Stimulated activated CD8-positive, alpha-beta memory T cell treated with anti-CD3 and anti-CD28 coated beads, Interleukin-12 subunit alpha, Interleukin-12 subunit beta, amount 100 ng/mL, for 24 hours (primary cell): ENCODE data around the gene DLG2.

Source experiments
- DNase-seq: peaks from one replicate; pipeline ENCODE4 v3.0.0-alpha.2; 2020; ENCODE audit errors: extremely low read depth

Gene DLG2

GRCh38 chr11:84780689-84781293 lies 846.4 kb downstream of the DLG2 start:
- no peak for DNase-seq

DNA sequence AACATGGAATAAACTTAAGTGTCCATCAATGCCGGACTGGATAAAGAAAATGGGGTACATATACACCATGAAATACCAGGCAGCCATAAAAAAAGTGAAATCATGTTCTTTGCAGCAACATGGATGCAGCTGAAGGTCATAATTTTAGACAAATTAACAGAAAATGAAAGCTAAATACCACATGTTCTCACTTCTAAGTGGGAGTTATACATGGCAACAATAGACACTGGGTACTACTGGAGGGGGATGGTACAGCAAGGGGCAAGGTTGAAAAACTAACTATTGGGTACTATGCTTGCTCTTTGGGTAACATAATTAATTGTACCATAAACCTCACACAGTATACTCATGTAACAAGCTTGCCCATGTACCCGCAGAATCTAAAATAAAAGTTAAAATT lies 851.6 kb downstream of the DLG2 start:
- no peak for DNase-seq

DNA sequence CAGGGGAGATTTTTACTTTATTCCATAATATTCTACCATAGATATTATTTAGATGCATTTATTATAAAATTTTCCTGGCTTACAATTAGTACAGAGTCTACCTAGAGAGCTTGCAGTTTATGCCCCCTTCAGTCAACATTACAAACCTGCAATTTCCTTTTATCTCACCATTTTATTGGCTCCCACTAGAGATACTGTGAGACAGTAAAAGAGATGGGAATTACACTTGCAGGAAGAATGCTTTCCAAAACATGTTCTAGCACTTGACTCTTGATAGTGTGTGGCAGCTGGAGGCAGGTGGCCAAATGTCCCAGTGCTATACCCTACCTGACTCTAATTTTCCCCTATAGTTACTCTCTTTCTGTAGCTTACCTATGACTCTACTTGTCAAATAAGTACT lies 863.2 kb downstream of the DLG2 start:
- no peak for DNase-seq

GRCh38 chr11:84757711-84758110 lies 869.4 kb downstream of the DLG2 start:
- DNase-seq, result no peak

GRCh38 chr11:84751371-84751770 lies 875.8 kb downstream of the DLG2 start:
- no peak for DNase-seq

DNA sequence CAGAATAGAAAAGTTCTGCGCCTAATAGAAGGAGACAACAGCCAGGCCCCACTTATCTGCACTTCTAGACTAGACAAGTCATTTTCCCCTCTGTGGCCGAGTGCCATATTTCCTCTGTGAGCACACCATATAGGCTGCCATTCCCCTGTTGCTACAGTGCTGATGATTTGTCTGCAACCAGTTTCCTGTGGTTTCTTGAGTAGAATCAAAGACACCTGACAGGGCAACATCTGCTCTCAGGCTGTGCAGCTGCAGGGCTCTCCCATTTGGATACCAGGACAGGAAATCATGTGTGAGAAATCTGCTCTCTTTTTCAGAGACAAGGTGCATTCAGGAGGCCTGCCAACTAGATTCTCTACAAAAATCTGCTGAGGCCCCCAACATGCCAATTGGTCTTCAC lies 879.3 kb downstream of the DLG2 start:
- DNase-seq, result no peak

DNA sequence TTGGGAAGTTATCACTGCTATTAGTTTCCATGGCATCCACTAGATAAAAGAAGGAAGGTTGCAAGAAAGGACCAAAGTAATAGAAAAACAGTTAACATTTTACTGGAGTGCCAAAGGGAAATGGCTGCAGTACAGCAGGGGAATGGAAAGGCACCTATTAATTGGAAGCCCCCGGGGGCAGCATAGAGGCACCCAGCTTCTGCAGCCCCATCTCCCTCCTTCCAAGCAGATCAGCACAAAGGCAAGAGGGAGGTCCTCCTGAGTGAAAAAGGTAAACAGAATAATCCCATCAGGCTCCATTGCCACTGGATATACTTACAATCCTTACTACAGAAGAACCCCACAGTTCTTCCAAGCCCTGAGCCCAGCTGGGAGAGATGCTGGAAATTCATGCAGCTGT lies 887.1 kb downstream of the DLG2 start:
- DNase-seq, result no peak

- DNase-seq, result no peak
These were observed 902.9 kb downstream of the DLG2 start for GRCh38 chr11:84724256-84724655.

GRCh38 chr11:84722583-84723108 lies 904.5 kb downstream of the DLG2 start:
- no peak for DNase-seq

DNA sequence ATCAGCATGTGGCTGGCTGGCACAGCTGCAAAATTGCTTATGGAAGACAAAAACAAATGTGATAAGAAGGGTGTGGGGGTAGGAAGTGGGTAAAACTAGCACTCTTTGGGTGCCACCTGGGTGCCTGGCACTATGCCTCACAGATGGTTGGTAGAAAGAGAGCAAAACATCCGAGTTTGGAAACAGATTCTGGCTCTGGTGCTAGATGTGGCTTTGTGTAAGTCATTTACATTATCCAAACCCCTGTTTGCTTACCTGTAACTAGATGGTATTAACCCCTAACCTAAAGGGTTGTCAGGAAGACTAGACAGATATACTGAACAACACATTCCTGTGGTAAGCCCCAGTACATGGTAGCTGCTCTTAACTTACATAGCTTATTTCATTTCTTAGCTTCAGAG lies 905.6 kb downstream of the DLG2 start:
- no peak for DNase-seq

GRCh38 chr11:84720706-84721402 lies 906.3 kb downstream of the DLG2 start:
- no peak for DNase-seq

DNA sequence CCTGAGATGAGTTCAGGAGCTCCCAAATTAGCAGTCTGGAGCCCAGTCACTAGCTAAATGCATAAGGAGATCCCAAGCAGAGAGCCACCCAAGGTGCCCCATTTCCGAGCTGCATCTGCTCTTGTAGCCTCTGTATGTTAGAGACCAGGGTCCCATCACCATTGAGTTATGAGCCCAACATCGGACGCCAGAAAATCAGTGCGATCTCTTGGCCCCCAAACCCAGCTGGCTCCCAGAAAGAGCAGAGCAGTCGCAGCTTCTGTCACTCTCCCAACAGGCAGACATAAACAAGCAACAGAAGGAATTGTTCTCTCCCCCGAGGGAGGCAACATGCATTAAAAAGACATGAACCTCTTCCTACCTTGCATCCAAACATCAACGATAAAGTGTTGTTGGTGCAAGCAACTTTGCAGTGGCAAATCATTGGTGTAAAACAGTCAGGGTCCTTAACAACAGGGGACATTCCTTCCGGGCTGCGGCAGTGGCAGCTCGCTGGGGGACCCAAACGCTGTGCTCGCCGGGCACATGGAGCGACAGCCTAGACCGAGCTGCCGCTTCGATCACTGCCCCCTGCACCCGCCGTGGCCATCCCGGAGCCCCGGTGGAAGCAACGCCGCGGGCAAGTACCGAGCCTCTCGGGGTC lies 907.1 kb downstream of the DLG2 start:
- no peak for DNase-seq

DNA sequence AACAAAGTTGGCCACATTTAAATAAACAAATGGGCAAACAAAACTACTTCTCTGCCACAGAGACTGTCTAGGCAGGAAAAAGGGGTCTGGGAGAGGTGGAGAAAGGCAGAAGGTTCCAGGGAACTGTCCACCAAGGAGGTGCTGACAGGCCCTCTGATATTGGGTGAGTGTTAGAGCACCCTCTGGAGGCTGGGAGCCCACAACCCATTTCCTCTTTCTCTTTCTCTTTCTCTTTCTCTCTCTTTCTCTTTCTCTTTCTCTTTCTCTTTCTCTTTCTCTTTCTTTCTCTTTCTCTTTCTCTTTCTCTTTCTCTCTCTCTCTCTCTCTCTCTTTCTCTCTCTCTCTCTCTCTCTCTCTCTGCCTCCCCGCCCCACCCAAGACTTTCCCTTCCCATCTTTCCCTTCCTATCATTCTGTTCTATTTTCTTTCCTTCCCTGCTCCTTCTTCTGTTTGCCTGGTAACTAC lies 912.8 kb downstream of the DLG2 start:
- no peak for DNase-seq

- no peak for DNase-seq
These were observed 935.3 kb downstream of the DLG2 start for GRCh38 chr11:84691830-84692229.

- DNase-seq, result no peak
These were observed 939.7 kb downstream of the DLG2 start for GRCh38 chr11:84687433-84687832.

DNA sequence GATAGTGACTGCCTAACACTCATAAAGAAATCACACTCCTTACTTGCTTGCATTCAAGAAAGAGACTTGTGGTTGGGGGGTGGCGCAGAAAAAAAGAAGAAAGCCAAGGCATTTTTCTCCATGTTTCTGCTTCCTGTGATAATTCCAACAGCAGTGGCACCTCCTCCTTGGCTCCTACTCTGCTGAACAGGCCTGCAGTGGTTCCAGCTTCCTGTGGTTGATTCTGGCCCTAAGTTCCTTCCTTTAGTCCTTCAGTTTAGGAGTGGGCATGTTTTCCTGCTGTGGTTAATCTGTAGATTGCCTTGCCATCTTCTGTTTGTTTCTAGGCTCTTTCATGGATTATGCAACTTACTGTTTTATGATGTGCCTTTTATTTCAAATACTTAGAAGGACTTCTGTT lies 940.4 kb downstream of the DLG2 start:
- no peak for DNase-seq

GRCh38 chr11:84685976-84686375 lies 941.2 kb downstream of the DLG2 start:
- DNase-seq, result no peak

GRCh38 chr11:84685149-84685548 lies 942.0 kb downstream of the DLG2 start:
- no peak for DNase-seq

- no peak for DNase-seq
These were observed 945.7 kb downstream of the DLG2 start for GRCh38 chr11:84681456-84681855.

DNA sequence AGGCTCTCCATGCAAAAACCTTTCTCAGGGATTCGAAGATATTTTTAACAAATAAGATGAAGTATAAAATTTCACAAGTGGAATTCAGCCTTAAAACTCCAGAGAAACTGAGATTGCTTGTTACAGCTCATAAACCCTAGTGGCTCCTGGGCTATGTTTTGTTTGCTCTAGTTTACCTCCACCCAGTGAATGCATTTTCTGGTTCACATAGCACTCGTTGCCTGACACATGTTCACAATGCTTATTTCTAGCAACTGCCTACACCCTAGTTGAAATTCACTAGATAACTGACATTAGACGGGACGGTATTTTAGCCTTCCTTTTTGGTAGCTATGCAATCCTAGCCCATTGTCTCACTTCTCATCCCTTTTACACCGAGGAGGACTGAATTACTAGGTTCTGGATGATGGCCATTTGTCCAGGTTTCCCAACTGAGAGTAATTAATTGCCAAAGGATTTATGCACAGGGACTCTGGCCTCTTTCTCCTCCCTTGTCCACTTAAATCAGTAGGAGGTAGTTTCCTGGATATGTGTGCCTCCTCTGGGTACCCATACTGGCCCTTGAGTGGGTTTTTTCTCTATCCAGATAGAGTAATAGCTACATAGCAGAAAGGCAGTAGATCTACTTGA lies 951.6 kb downstream of the DLG2 start:
- DNase-seq, result no peak

DNA sequence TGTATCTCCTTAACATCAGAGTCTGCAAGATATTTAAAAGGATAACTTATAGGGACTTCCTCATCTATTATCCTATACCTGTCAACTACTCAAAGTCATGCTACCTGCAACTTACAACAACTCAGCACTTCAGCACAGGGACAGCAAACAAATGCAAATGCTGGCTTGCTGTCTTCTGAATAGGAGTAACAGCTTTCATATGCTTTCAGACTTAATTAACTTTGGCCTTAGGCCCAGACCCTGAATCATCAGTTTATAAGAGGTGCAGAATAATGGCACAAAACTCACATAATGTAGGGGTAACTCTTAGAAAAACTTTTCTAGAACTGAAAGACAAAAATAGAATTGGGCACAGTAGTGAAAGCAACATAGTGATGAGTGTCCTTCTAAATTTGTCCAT lies 953.4 kb downstream of the DLG2 start:
- DNase-seq, result no peak

DNA sequence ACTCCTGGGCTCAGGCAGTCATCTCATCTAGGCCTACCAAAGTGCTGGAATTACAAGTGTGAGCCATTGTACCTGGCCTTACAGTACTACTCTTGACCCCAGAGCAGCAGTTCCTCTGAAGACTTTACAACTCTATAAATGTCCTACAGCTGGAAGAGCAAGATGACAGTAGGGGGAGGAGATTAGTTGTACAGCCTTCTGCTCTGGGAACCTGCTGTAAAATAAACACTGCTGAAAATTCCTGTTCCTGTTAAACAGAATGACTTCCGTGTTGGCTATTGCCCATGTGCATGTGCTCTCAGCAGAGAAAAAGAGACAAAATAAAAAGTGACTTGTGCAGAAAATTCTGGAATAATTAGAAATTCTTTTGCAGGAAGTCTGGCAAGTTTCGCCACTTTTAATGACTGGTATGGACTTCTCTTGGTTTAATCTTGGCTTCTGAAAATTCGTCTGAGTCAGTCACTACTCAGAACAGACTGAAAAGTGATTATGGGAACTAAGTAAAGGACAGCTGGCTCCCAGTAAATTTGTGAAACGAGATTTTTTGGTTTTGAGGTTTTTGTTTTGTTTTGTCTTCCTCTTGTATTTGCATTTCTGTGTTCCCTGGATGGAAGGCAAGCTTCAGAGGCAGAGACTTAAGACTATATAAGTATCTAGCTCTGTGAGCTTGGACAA lies 955.7 kb downstream of the DLG2 start:
- no peak for DNase-seq
